Right lobe of liver (tissue), 6 donors: ENCODE measurements around the gene ANKRD63. TPM values are rescaled to one million over a fixed set of nuclear protein-coding genes. Genes with fewer than 3 reads are reported as not detected.

Experiments used
- ATAC-seq, 4 donors: fragments of 200-7000 bp; cut with Tn5 transposase; one replicate each; pipeline ENCODE4 v1.9.1; 2020; ENCODE audit warnings: mild to moderate bottlenecking in 4 of 4, moderate library complexity in 4 of 4
- DNase-seq, 3 donors: peaks; one replicate each; pipeline ENCODE4 v3.0.0-alpha.2; 2020
- H3K27ac ChIP-seq, 3 donors: fragments of 200-600 bp; one replicate each; pipeline ENCODE4 v1.8.0; 2022
- H3K27me3 ChIP-seq, 2 donors: fragments of 200-600 bp; one replicate each; pipeline ENCODE4 v1.8.0; 2022
- H3K36me3 ChIP-seq, 4 donors: fragments of 200-600 bp; sonication (generic) in 1 of 4; one replicate each; pipeline versions ENCODE4 v1.5.1 to v1.8.0; 2017 to 2022; ENCODE audit warnings: control low read depth in 1 of 4
- H3K4me1 ChIP-seq, 4 donors: fragments of 200-600 bp; sonication (generic) in 1 of 4; one replicate each; pipeline versions ENCODE4 v1.5.1 to v1.8.0; 2017 to 2022; ENCODE audit warnings: control low read depth in 1 of 4
- H3K4me3 ChIP-seq, 3 donors: fragments of 200-600 bp; one replicate each; pipeline ENCODE4 v1.8.0; 2022
- H3K9me3 ChIP-seq, 4 donors: fragments of 200-600 bp; sonication (generic) in 1 of 4; one replicate each; pipeline versions ENCODE4 v1.5.1 to v1.8.0; 2017 to 2022; ENCODE audit warnings: control low read depth in 1 of 4
- CTCF ChIP-seq, 4 donors: fragments of 200-600 bp in 3 of 4; fragments of 450-650 bp in 1 of 4; IDR thresholded peaks; one replicate each; pipeline versions ENCODE4 v1.5.1 to v1.8.0; 2016 to 2022; ENCODE audit warnings: antibody characterized with exemption in 4 of 4, mild to moderate bottlenecking in 2 of 4
- POLR2A ChIP-seq: fragments of 450-650 bp; IDR thresholded peaks from one replicate; pipeline ENCODE4 v1.6.1; 2017; ENCODE audit warnings: antibody characterized with exemption, mild to moderate bottlenecking
- whole genome bisulfite sequencing: methylation state at CpG from one replicate; pipeline ENCODE4 v1.1.6; 2018; ENCODE audit warnings: low coverage, low lambda C conversion rate; ENCODE audit not compliant: insufficient coverage; ENCODE audit errors: missing lambda C conversion rate; 5-methylcytosine and 5-hydroxymethylcytosine counted together
- intact Hi-C, 2 donors: fragments of 100-400 bp; cut with DNase I; formaldehyde crosslinking; loops; one replicate each; pipeline versions ENCODE4 v1.11.2 to v1.14.1; 2022
- total RNA-seq, 6 experiments: library from RNA; depleted of rRNA in 2 of 6; stranded (reverse); fragments of >200 nt in 2 of 6; fragmentation: NEBNext Ultra II Directional in 3 of 6; extraction: Animal tissue kit (Norgen Biotek cat#: 25700) in 3 of 6; gene quantifications; one replicate each; pipeline versions ENCODE4 v1.1.0 to v1.2.4, GENCODE V29; 2016 to 2023
- donor health status: DM: no; HTN: yes; CAD: no.
- donor health status: DM: no; HTN: no; CAD: no.
- donor health status: DM: no; HTN: no; CAD: no.
- donor health status: DM: no; HTN: yes; CAD: no.
- donor health status: DM: no; HTN: yes; CAD: no.

The ANKRD63 gene
- total RNA-seq, 6 experiments from 2014 or later = 0.24 TPM; not detected in 5

GRCh38 chr15:40287505-40287904, 4.6 kb upstream of the ANKRD63 start:
- H3K9me3 ChIP-seq = no peaks in the 10 kb centered on the region
- H3K36me3 ChIP-seq = no peaks in the 10 kb centered on the region
- intact Hi-C loops = no loop called here
- H3K27me3 ChIP-seq = peaks cover 0 to 8% of the 10 kb centered on the region in 2 donors
- ATAC-seq = no peak
- H3K4me1 ChIP-seq = peaks cover 0 to 20% (median 0%) of the 10 kb centered on the region in 4 donors
- H3K27ac ChIP-seq = no peak overlapping the region
- 68% methylated on average over 3 of the region's 3 CpGs for WGBS
- TF ChIP-seq CTCF (IDR thresholded peaks at IDR 0.05) = no peak
- no peak for TF ChIP-seq POLR2A
- no peak overlapping the region for H3K4me3 ChIP-seq
- no peak for DNase-seq

GRCh38 chr15:40286794-40287193, 3.9 kb upstream of the ANKRD63 start:
- peaks cover 0 to 8% of the 10 kb centered on the region in 2 donors for H3K27me3 ChIP-seq
- no CpG with 5 or more reads among the region's 7 CpGs for WGBS

DNA sequence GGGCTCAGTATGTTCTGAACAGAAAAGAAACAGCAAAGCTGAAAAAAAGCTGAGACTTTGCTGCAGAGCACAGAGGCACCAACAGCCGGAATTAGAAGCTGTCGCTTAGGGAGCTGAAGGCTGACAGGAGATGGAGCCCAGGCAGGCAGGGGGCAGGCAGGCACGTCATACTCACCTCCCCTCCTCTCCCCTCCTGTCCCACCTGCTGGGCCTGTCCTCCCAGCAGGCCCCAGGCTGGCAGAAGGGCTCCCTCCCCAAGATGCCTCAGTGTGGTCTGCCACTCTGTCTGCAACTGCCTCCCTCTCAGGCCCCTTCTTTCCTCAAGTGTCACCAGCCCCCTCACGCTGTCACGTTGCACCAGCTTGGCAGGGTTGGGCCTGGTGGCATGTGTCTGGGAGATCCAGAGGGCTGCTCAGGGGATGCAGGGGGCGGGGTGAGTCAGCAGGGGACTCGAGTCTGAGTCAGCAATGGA, 3.2 kb upstream of the ANKRD63 start:
- ATAC-seq (no peak), DNase-seq (no peak)
- H3K27ac ChIP-seq = no peak overlapping the region
- no peaks in the 10 kb centered on the region for H3K9me3 ChIP-seq
- intact Hi-C loops = no loop called here
- H3K4me1 ChIP-seq = peaks cover 0 to 27% (median 0%) of the 10 kb centered on the region in 4 donors
- no peak for TF ChIP-seq POLR2A
- TF ChIP-seq CTCF (IDR thresholded peaks at IDR 0.05) = no peak
- H3K36me3 ChIP-seq = no peaks in the 10 kb centered on the region
- peaks cover 0 to 13% of the 10 kb centered on the region in 2 donors for H3K27me3 ChIP-seq
- no peak overlapping the region for H3K4me3 ChIP-seq
- WGBS = 82% methylated on average over 4 of the region's 7 CpGs

More at GRCh38 chr15:40286794-40287193, 3.9 kb upstream of the ANKRD63 start:
- DNase-seq = no peak
- no peak overlapping the region for H3K27ac ChIP-seq
- no peak overlapping the region for H3K4me3 ChIP-seq
- H3K36me3 ChIP-seq = no peaks in the 10 kb centered on the region
- no peaks in the 10 kb centered on the region for H3K9me3 ChIP-seq
- TF ChIP-seq CTCF (IDR thresholded peaks at IDR 0.05) (no peak), POLR2A (no peak)
- no peak for ATAC-seq
- peaks cover 0 to 27% (median 0%) of the 10 kb centered on the region in 4 donors for H3K4me1 ChIP-seq
- intact Hi-C loops = no loop called here

- Histone ChIP-seq H3K36me3 (no peaks in the 10 kb centered on the region), H3K4me1 (peaks cover 0 to 24% (median 0%) of the 10 kb centered on the region in 4 donors), H3K4me3 (no peak overlapping the region), H3K9me3 (no peaks in the 10 kb centered on the region), H3K27me3 (peaks cover 0 to 18% of the 10 kb centered on the region in 2 donors), H3K27ac (no peak overlapping the region)
- WGBS = no CpG with 5 or more reads among the region's 1 CpG
- intact Hi-C loops = no loop called here
- no peak for DNase-seq
- no peak for ATAC-seq
- TF ChIP-seq POLR2A (no peak), CTCF (IDR thresholded peaks at IDR 0.05) (no peak)
Measured at GRCh38 chr15:40285554-40286011, 2.7 kb upstream of the ANKRD63 start.
